ENCODE measurements around the gene GPLD1.

DNA sequence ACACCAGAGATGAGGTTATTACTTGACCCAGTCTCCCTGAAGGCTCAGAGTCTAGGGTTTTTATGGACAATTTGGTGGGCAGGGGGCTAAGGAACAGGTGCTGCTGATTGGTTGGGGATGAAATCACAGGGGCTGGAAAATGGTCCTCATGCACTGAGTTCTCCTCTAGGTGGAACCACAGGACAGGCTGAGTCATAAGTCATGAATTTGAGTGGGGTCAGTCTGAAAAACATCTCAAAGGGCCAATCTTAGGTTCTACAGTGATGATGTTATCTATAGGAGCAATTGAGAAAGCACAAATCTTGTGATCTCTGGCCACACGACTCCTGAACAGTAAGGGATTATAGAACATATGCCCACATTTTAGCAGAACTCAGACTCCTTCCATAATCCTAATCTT, 92.6 kb downstream of the GPLD1 start:
- TF ChIP-seq CTCF (IDR thresholded peaks at IDR 0.05; ENCODE audit: low read depth, low read length, missing input control) (no peak), RXRA (IDR thresholded peaks at IDR 0.05) (no peak)
